Lower leg skin (tissue), 3 donors: ENCODE measurements around the gene THAP7.

Experiments
- POLR2A ChIP-seq, 2 donors: fragments of 450-650 bp; IDR thresholded peaks; one replicate each; pipeline ENCODE4 v1.6.1; 2016 to 2017; ENCODE audit warnings: antibody characterized with exemption in 2 of 2, mild to moderate bottlenecking in 1 of 2, moderate library complexity in 1 of 2
- TF ChIP-seq, protein P1 (sequence below), 3 donors: fragments of 450-650 bp; IDR thresholded peaks; one replicate each; pipeline ENCODE4 v1.5.1; 2016; ENCODE audit warnings: antibody characterized with exemption in 3 of 3, mild to moderate bottlenecking in 3 of 3, moderate library complexity in 2 of 3

DNA sequence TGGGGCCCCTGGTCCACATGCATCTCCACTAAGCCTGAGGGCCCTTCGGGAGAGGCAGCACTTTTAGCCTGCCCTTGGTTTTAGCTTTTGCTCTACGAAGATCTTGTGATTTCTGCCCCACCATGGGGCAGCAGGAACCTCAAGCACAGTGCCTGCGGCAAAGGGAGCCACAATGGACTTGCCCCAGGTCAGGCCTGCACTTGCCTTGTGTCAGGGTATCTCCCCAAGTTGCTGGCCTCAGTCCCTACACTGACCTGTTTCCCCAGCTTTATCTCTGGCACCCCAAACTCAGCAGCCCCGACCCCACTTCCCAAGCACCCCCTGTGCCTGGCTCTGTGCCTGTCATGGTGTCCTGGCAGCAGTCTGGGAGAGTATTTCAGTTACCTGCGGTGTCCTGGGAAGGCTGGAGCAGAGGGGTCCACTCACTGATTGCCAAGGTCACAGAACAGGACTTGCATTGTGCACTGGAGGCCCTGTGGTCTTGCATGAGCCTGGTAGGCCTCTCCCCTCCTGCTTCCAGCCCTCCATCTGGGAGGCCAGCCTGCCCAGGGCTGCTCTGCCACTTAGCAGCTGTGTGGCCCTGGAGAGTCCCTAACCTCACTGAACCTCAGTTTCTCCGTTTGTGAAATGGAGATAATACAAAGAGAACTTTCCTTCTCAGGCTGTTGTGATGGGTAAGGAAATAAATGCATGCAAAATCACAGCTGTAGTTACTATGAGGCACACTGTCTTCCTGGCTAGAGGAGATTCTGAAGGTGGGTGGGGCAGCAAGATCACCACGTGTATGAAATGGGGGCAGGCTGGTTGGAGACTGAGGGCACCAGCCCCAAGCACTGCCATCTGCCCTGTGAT is 38.5 kb downstream of the THAP7 start:
- TF ChIP-seq, protein P1, sequence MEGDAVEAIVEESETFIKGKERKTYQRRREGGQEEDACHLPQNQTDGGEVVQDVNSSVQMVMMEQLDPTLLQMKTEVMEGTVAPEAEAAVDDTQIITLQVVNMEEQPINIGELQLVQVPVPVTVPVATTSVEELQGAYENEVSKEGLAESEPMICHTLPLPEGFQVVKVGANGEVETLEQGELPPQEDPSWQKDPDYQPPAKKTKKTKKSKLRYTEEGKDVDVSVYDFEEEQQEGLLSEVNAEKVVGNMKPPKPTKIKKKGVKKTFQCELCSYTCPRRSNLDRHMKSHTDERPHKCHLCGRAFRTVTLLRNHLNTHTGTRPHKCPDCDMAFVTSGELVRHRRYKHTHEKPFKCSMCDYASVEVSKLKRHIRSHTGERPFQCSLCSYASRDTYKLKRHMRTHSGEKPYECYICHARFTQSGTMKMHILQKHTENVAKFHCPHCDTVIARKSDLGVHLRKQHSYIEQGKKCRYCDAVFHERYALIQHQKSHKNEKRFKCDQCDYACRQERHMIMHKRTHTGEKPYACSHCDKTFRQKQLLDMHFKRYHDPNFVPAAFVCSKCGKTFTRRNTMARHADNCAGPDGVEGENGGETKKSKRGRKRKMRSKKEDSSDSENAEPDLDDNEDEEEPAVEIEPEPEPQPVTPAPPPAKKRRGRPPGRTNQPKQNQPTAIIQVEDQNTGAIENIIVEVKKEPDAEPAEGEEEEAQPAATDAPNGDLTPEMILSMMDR (IDR thresholded peaks at IDR 0.05), result no peak
- no peak for TF ChIP-seq POLR2A (IDR thresholded peaks at IDR 0.05)
